A549 (cell line): ENCODE results near the gene DUS2. TPM values are rescaled to one million over a fixed set of nuclear protein-coding genes. Genes with fewer than 3 reads are reported as not detected.
"Not testable (repeated sequence)": the region's sequence is repeated elsewhere in the genome, so short reads cannot be mapped to it uniquely, and the experiment has no call there.

Source experiments
- ATAC-seq, 2 experiments: fragments of 200-7000 bp in 1 of 2; fragments of >200 bp in 1 of 2; cut with Nextera tagmentation in 1 of 2; cut with Tn5 transposase in 1 of 2; 3 replicates each; pipeline versions ENCODE4 v1.8.0 to v1.9.1; 2018 to 2020; ENCODE audit warnings: mild to moderate bottlenecking in 1 of 2, moderate library complexity in 1 of 2
- CTCF ChIA-PET: fragments of 300-600 bp; sonication (Branson Sonifier 250); formaldehyde crosslinking; extraction: SDS; loops from one replicate; lab custom pipeline; 2021; ENCODE audit warnings: antibody characterized with exemption, inconsistent platforms; lab: Yijun Ruan, JAX
- POLR2A ChIA-PET: fragments of 350-600 bp; formaldehyde crosslinking; extraction: SDS; loops from one replicate; lab custom pipeline; 2021; ENCODE audit warnings: antibody characterized with exemption, inconsistent platforms; lab: Yijun Ruan, JAX
- DNase-seq, 2 experiments: peaks; one replicate each; pipeline versions ENCODE4 v3.0.0 to v3.0.0-alpha.2; 2011 to 2016; ENCODE audit warnings: low read depth in 1 of 2, low spot score in 1 of 2
- FAIRE-seq: peaks from 2 replicates; lab custom pipeline; 2011; peaks lifted over from hg19 to GRCh38; lab: Jason Lieb, UNC
- H3K27ac ChIP-seq, 2 experiments: fragments of >200 bp; sonication (Bioruptor Twin); formaldehyde crosslinking; 3 replicates each; pipeline ENCODE4 v1.5.1; 2016 to 2017
- H3K4me1 ChIP-seq: fragments of >200 bp; sonication (Bioruptor Twin); formaldehyde crosslinking; 3 replicates; pipeline ENCODE4 v1.6.1; 2016
- H3K4me2 ChIP-seq: fragments of >200 bp; sonication (Bioruptor Twin); formaldehyde crosslinking; 3 replicates; pipeline ENCODE4 v1.6.1; 2016
- H3K4me3 ChIP-seq: fragments of >200 bp; sonication (Bioruptor Twin); formaldehyde crosslinking; 3 replicates; pipeline ENCODE4 v1.5.1; 2016
- H3K9me3 ChIP-seq: fragments of >200 bp; sonication (Bioruptor Twin); formaldehyde crosslinking; 3 replicates; pipeline ENCODE4 v1.6.1; 2016
- BCL3 ChIP-seq: fragments of >200 bp; sonication (Bioruptor Twin); formaldehyde crosslinking; IDR thresholded peaks from 3 replicates; pipeline ENCODE4 v1.6.1; 2016
- CHD2 ChIP-seq: fragments of 150-350 bp; IDR thresholded peaks from 2 replicates; pipeline ENCODE4 v1.6.1; 2014; ENCODE audit warnings: low read length; ENCODE audit not compliant: partially characterized antibody
- CHD4 ChIP-seq: fragments of 200-600 bp; sonication (generic); IDR thresholded peaks from 2 replicates; pipeline ENCODE4 v1.6.1; 2016; ENCODE audit warnings: antibody characterized with exemption, mild to moderate bottlenecking, borderline replicate concordance
- CTCF ChIP-seq: fragments of >200 bp; sonication (Bioruptor Twin); formaldehyde crosslinking; IDR thresholded peaks from 3 replicates; pipeline ENCODE4 v1.5.1; 2016
- EHMT2 ChIP-seq: fragments of 200-600 bp; sonication (generic); IDR thresholded peaks from 2 replicates; pipeline ENCODE4 v1.6.1; 2016; ENCODE audit warnings: antibody characterized with exemption, low read depth, mild to moderate bottlenecking, moderate library complexity
- ESRRA ChIP-seq: fragments of 150-350 bp; IDR thresholded peaks from 2 replicates; pipeline ENCODE4 v1.6.1; 2014; ENCODE audit warnings: mild to moderate bottlenecking, low read length, borderline replicate concordance
- FOSB ChIP-seq: fragments of 250-450 bp; sonication (Bioruptor Pico); IDR thresholded peaks from 2 replicates; pipeline ENCODE4 v1.5.0; 2020; ENCODE audit warnings: mild to moderate bottlenecking, moderate library complexity
- FOSL2 ChIP-seq, 2 experiments: fragments of 450-650 bp in 1 of 2; fragments of >200 bp in 1 of 2; sonication (Bioruptor Twin) in 1 of 2; formaldehyde crosslinking; IDR thresholded peaks; 2 replicates each; pipeline versions ENCODE4 v1.5.0 to v1.6.1; 2016 to 2020; ENCODE audit warnings: mild to moderate bottlenecking in 1 of 2, moderate library complexity in 1 of 2
- FOXS1 ChIP-seq: fragments of 250-450 bp; sonication (Bioruptor Pico); IDR thresholded peaks from 2 replicates; pipeline ENCODE4 v1.5.0; 2020; ENCODE audit warnings: mild to moderate bottlenecking, moderate library complexity
- GATA3 ChIP-seq: IDR thresholded peaks from 2 replicates; pipeline ENCODE4 v1.6.1; 2012; ENCODE audit warnings: borderline replicate concordance
- HDAC2 ChIP-seq: fragments of 200-600 bp; sonication (generic); IDR thresholded peaks from 2 replicates; pipeline ENCODE4 v1.6.1; 2016
- HOXB13 ChIP-seq: fragments of 250-450 bp; sonication (Bioruptor Pico); IDR thresholded peaks from 2 replicates; pipeline ENCODE4 v1.5.0; 2020; ENCODE audit warnings: low read depth, mild to moderate bottlenecking, moderate library complexity
- HOXB5 ChIP-seq: fragments of 250-450 bp; sonication (Bioruptor Pico); IDR thresholded peaks from 2 replicates; pipeline ENCODE4 v1.5.0; 2020; ENCODE audit warnings: mild to moderate bottlenecking, moderate library complexity
- KDM5A ChIP-seq: fragments of 200-600 bp; sonication (generic); IDR thresholded peaks from 2 replicates; pipeline ENCODE4 v1.6.1; 2016; ENCODE audit warnings: antibody characterized with exemption, mild to moderate bottlenecking
- MAFK ChIP-seq: fragments of 450-650 bp; IDR thresholded peaks from 2 replicates; pipeline ENCODE4 v1.6.1; 2014; ENCODE audit not compliant: partially characterized antibody
- MYC ChIP-seq: IDR thresholded peaks from 2 replicates; pipeline ENCODE4 v1.6.1; 2012; ENCODE audit warnings: mild to moderate bottlenecking, inconsistent platforms, low read length, improper control_type of control experiment, borderline replicate concordance
- NFE2L2 ChIP-seq: fragments of 150-350 bp; conservative IDR thresholded peaks from 2 replicates; pipeline ENCODE4 v1.6.1; 2014; ENCODE audit warnings: low read length
- PHF8 ChIP-seq: fragments of 200-600 bp; sonication (generic); IDR thresholded peaks from 2 replicates; pipeline ENCODE4 v1.6.1; 2016; ENCODE audit warnings: low read depth, mild to moderate bottlenecking, antibody characterized with exemption, moderate library complexity, borderline replicate concordance
- POLR2A ChIP-seq: IDR thresholded peaks from 2 replicates; pipeline ENCODE4 v1.6.1; 2012; ENCODE audit warnings: mild to moderate bottlenecking, low read length
- RARB ChIP-seq: fragments of 250-450 bp; sonication (Bioruptor Pico); IDR thresholded peaks from 2 replicates; pipeline ENCODE4 v1.8.0; 2021; ENCODE audit warnings: mild to moderate bottlenecking, moderate library complexity
- RCOR1 ChIP-seq: fragments of 150-350 bp; IDR thresholded peaks from 2 replicates; pipeline ENCODE4 v1.6.1; 2014; ENCODE audit warnings: antibody characterized with exemption, low read length, low read depth
- RNF2 ChIP-seq: fragments of 200-600 bp; sonication (generic); IDR thresholded peaks from 2 replicates; pipeline ENCODE4 v1.6.1; 2016; ENCODE audit warnings: low read depth, mild to moderate bottlenecking, antibody characterized with exemption, moderate library complexity, borderline replicate concordance
- ZC3H11A ChIP-seq: fragments of 450-650 bp; IDR thresholded peaks from 2 replicates; pipeline ENCODE4 v1.6.1; 2014; ENCODE audit warnings: antibody characterized with exemption, mild to moderate bottlenecking
- ZNF302 ChIP-seq: fragments of 250-450 bp; sonication (Bioruptor Pico); IDR thresholded peaks from 2 replicates; pipeline ENCODE4 v1.9.0; 2021; ENCODE audit warnings: inconsistent platforms, mild to moderate bottlenecking, moderate library complexity
- ZSCAN20 ChIP-seq: fragments of 250-450 bp; sonication (Bioruptor Pico); IDR thresholded peaks from 2 replicates; pipeline ENCODE4 v1.8.0; 2022; ENCODE audit warnings: mild to moderate bottlenecking, moderate library complexity
- WGBS: methylation state at CpG from one replicate; pipeline ENCODE4 v1.1.6; 2017; ENCODE audit errors: missing lambda C conversion rate; 5-methylcytosine and 5-hydroxymethylcytosine counted together
- polyA plus RNA-seq, 4 experiments: library from polyadenylated mRNA; depleted of rRNA in 3 of 4; stranded (reverse); fragments of >200 nt; fragmentation: RNase III in 1 of 4; extraction: RNeasy Plus Mini Kit Qiagen cat#74134 plus additional on column Dnase treatment in 1 of 4; gene quantifications; 2 replicates in 3 of 4; 3 replicates in 1 of 4; pipeline ENCODE4 v1.2.3, GENCODE V29; 2011 to 2017
- TF ChIP-seq, protein P1 (sequence below): IDR thresholded peaks from 2 replicates; pipeline ENCODE4 v1.6.1; 2012
- TF ChIP-seq, protein P2 (sequence below): fragments of 250-450 bp; sonication (Bioruptor Pico); IDR thresholded peaks from 2 replicates; pipeline ENCODE4 v1.5.0; 2020; ENCODE audit warnings: low read depth, mild to moderate bottlenecking, moderate library complexity

Gene DUS2
- polyA plus RNA-seq, 2 of the 4 experiments (the other 2 are of a cell fraction) = 20.8 to 21.5 TPM

GRCh38 chr16:67993207-67994039 is 29.7 kb upstream of the DUS2 start (continued):
- TF ChIP-seq HOXB5 (CRISPR knock-in tag) = no peak
- no peak for TF ChIP-seq ZC3H11A
- no peak for TF ChIP-seq ZNF302 (CRISPR knock-in tag)
- no peak for TF ChIP-seq HOXB13
- no peak for TF ChIP-seq FOXS1
- TF ChIP-seq CHD2 = no peak
- TF ChIP-seq, protein P1, sequence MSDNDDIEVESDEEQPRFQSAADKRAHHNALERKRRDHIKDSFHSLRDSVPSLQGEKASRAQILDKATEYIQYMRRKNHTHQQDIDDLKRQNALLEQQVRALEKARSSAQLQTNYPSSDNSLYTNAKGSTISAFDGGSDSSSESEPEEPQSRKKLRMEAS = peak; percentile 67
- TF ChIP-seq RNF2 = no peak
- TF ChIP-seq FOSL2 (IDR thresholded peaks at IDR 0.05) = no peak
- TF ChIP-seq FOSL2 (CRISPR knock-in tag; IDR thresholded peaks at IDR 0.05) = 0 out of 2 replicates have a peak, but pooled peaks have one; percentile 17
- TF ChIP-seq FOSB = no peak
- no peak for TF ChIP-seq KDM5A
- TF ChIP-seq HDAC2 = no peak
- TF ChIP-seq RCOR1 = no peak
- TF ChIP-seq GATA3 = no peak

DNA sequence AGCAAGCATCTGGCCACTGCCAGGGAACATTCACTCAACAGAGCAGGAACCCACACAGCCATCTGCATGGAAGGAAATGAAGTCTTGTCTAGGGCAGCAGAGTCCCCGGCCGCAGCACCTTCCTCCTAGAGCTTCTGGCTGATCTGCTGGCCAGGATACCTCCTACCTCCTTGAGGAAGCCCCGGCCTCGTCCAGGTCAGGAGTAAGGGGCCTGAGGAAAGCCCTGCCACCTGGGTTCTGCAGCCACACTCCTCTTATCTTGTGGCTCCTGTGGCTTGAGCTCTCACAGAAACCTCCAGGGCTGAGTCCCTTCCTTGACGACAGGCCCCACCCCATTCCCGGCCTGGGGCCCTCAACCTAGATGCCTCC is 29.1 kb upstream of the DUS2 start:
- CTCF ChIA-PET = interaction anchor here (0.5 to 3.7 kb wide), 23 partner anchors 9 to 435 kb away, joined by 3 to 21 read pairs (median 4); no protein-coding TSS in a partner anchor
- H3K4me3 ChIP-seq, FAIRE-seq, H3K9me3 ChIP-seq, H3K4me2 ChIP-seq, POLR2A ChIA-PET, H3K4me1 ChIP-seq, ATAC-seq, DNase-seq: not testable (repeated sequence)
- WGBS = 97% methylated on average over 6 of the region's 6 CpGs
- H3K27ac ChIP-seq = peak overlapping the region in 1 of 2 experiments; percentile 82; a peak in 4 of 6 replicates

GRCh38 chr16:67995423-67995822 is 27.7 kb upstream of the DUS2 start:
- Histone ChIP-seq H3K4me2 (no peak overlapping the region), H3K4me1 (peaks cover 5% of the 10 kb centered on the region; the same call in 1 of the 3 replicates), H3K27ac (no peak overlapping the region), H3K9me3 (no peaks in the 10 kb centered on the region), H3K4me3 (no peak overlapping the region)
- DNase-seq = no peak
- POLR2A ChIA-PET = no interaction called here
- 32% methylated on average over 5 of the region's 5 CpGs for WGBS
- no peak for TF ChIP-seq ESRRA
- TF ChIP-seq MAFK = no peak
- no peak for TF ChIP-seq PHF8
- TF ChIP-seq, protein P2, sequence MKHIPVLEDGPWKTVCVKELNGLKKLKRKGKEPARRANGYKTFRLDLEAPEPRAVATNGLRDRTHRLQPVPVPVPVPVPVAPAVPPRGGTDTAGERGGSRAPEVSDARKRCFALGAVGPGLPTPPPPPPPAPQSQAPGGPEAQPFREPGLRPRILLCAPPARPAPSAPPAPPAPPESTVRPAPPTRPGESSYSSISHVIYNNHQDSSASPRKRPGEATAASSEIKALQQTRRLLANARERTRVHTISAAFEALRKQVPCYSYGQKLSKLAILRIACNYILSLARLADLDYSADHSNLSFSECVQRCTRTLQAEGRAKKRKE (CRISPR knock-in tag) = no peak
- no peak for TF ChIP-seq NFE2L2
- TF ChIP-seq CHD4 = no peak
- no peak for TF ChIP-seq FOXS1
- no peak for TF ChIP-seq RNF2
- no peak for TF ChIP-seq ZSCAN20 (CRISPR knock-in tag)
- no peak for TF ChIP-seq MYC
- no peak for TF ChIP-seq HOXB13
- TF ChIP-seq POLR2A = no peak
- TF ChIP-seq, protein P1 = no peak
- TF ChIP-seq RARB = no peak
- no peak for TF ChIP-seq CTCF
- no peak for TF ChIP-seq BCL3
- TF ChIP-seq EHMT2 = no peak
- no peak for TF ChIP-seq GATA3
- TF ChIP-seq, all 56 proteins: peak for 0
- ATAC-seq (no peak), FAIRE-seq (no peak)
- CTCF ChIA-PET = interaction anchor here (1.0 to 3.7 kb wide), 4 partner anchors 11 to 234 kb away, joined by 3 to 21 read pairs (median 3); no protein-coding TSS in a partner anchor
